GM21825 (cell line): Measurements from ENCODE around the gene AKT1S1.
A peak's percentile ranks its signal among the peaks of the same experiment; 100 is the strongest.

ENCODE experiments used
- ATAC-seq: cut with Tn5 transposase; IDR thresholded peaks from one replicate; pipeline ENCODE4 v1.9.1; 2021; ENCODE audit warnings: mild to moderate bottlenecking, moderate library complexity; ENCODE audit not compliant: unreplicated experiment

The AKT1S1 gene

GRCh38 chr19:49908480-49909420 is 31.6 kb upstream of the AKT1S1 start:
- ATAC-seq = no peak

GRCh38 chr19:49907745-49908446 is 30.7 kb upstream of the AKT1S1 start:
- no peak for ATAC-seq

GRCh38 chr19:49906879-49907564 is 29.9 kb upstream of the AKT1S1 start:
- ATAC-seq = no peak

GRCh38 chr19:49904136-49904535 is 27.0 kb upstream of the AKT1S1 start:
- ATAC-seq = no peak

GRCh38 chr19:49896863-49897621 is 19.9 kb upstream of the AKT1S1 start, which contains the start of gene IL4I1:
Gene IL4I1, minus strand, starts transcription at chr19:49896887. Its CDS starts 727 bp downstream, at chr19:49896160.
- peak; percentile 43 for ATAC-seq

GRCh38 chr19:49895566-49896297 is 18.6 kb upstream of the AKT1S1 start:
- ATAC-seq = no peak

GRCh38 chr19:49894879-49895565 is 17.9 kb upstream of the AKT1S1 start:
- no peak for ATAC-seq

- no peak for ATAC-seq
These were observed 17.0 kb upstream of the AKT1S1 start for GRCh38 chr19:49894011-49894664.

GRCh38 chr19:49892716-49893115 is 15.6 kb upstream of the AKT1S1 start:
- no peak for ATAC-seq

GRCh38 chr19:49891393-49891792 is 14.2 kb upstream of the AKT1S1 start:
- no peak for ATAC-seq

- ATAC-seq = no peak
These were observed 13.5 kb upstream of the AKT1S1 start for GRCh38 chr19:49890349-49891311.

- ATAC-seq = no peak
These were observed 12.7 kb upstream of the AKT1S1 start for GRCh38 chr19:49889687-49890348.

- ATAC-seq = no peak
These were observed 12.0 kb upstream of the AKT1S1 start for GRCh38 chr19:49889038-49889686.

- ATAC-seq = no peak
These were observed 11.3 kb upstream of the AKT1S1 start for GRCh38 chr19:49888510-49888824.

- ATAC-seq = no peak
These were observed 10.7 kb upstream of the AKT1S1 start for GRCh38 chr19:49887665-49888509.
